NB4 (cell line): Measurements from ENCODE around the gene KDM4B.

Experiments used
- MAX ChIP-seq: IDR thresholded peaks from 2 replicates; pipeline ENCODE4 v1.6.1; 2011; ENCODE audit warnings: low read depth, low read length
- POLR2A ChIP-seq: IDR thresholded peaks from 2 replicates; pipeline ENCODE4 v1.6.1; 2011; ENCODE audit warnings: mild to moderate bottlenecking; ENCODE audit not compliant: insufficient read length; ENCODE audit errors: extremely low read depth
- TF ChIP-seq, protein P1 (sequence below): IDR thresholded peaks from one replicate; pipeline ENCODE4 v1.5.1; 2012; ENCODE audit warnings: low read depth, low read length

DNA sequence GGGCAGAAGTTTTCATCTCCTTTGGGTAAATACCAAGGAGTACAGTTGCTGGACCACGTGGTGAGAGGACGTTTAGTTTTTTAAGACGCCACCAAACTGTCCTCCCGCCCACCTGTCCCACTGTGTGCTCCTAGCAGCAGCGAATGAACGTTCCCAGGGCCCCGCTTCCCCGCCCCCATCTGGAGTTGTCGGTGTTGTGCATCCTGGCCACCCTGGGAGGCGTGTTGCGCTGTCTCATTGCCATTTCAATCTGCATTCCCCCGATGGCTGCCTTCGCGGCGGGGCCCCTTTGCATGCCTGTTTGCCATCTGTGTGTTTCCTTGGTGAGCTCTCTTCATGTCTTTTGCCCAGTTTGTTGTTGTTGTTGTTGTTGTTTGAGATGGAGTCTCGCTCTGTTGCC is 76.1 kb downstream of the KDM4B start:
- TF ChIP-seq, protein P1, sequence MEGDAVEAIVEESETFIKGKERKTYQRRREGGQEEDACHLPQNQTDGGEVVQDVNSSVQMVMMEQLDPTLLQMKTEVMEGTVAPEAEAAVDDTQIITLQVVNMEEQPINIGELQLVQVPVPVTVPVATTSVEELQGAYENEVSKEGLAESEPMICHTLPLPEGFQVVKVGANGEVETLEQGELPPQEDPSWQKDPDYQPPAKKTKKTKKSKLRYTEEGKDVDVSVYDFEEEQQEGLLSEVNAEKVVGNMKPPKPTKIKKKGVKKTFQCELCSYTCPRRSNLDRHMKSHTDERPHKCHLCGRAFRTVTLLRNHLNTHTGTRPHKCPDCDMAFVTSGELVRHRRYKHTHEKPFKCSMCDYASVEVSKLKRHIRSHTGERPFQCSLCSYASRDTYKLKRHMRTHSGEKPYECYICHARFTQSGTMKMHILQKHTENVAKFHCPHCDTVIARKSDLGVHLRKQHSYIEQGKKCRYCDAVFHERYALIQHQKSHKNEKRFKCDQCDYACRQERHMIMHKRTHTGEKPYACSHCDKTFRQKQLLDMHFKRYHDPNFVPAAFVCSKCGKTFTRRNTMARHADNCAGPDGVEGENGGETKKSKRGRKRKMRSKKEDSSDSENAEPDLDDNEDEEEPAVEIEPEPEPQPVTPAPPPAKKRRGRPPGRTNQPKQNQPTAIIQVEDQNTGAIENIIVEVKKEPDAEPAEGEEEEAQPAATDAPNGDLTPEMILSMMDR: no peak
- TF ChIP-seq POLR2A: no peak
- no peak for TF ChIP-seq MAX
